ENCODE results near the gene GABRB1. TPM values are rescaled to one million over a fixed set of nuclear protein-coding genes. Genes with fewer than 3 reads are reported as not detected.

Gene GABRB1
- total and polyA plus RNA-seq, 2 of the 8 experiments (the other 6 are each of a cell fraction or from before 2014, with no cell fraction given): 0.22 to 0.38 TPM

DNA sequence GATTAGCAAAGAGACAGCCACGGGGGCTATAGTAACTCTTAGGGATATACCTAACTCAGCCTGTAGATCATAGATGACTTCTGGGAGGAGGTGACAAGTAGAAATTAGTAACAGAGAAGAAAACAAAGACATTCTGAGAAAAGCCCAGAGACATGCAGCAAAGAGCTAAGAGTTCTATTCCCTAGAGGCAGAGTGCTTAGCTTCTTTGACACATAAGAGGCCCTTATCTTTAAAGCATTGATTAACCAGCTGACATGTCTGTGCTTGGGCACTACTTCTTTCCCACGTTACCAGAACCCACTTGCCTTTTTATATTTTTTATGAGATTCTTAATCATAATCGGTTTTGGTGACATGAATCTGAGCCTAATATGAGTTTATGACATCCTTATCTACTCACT is 179.5 kb downstream of the GABRB1 start:
- H3K18ac ChIP-seq (ENCODE audit: extremely low read depth, low read length): no peak overlapping the region
- no peak overlapping the region for H2AK5ac ChIP-seq (ENCODE audit: low read depth, low read length)
- H3K4me3 ChIP-seq (ENCODE audit: extremely low read depth in 1 of 4, insufficient read depth in 2 of 4, low read depth in 3 of 4, low read length in 4 of 4): no peak overlapping the region
- no peaks in the 10 kb centered on the region for H3K79me2 ChIP-seq (ENCODE audit: control insufficient read depth in 1 of 2, insufficient read depth in 2 of 2, low read length in 2 of 2)
- H3K9me3 ChIP-seq (ENCODE audit: insufficient read depth in 2 of 2, low read depth in 1 of 2, low read length in 1 of 2): no peaks in the 10 kb centered on the region
- no peak overlapping the region for H2AFZ ChIP-seq (ENCODE audit: low read length)
- no peak overlapping the region for H3K56ac ChIP-seq (replicated peaks; ENCODE audit: insufficient read length, low read depth, low read length)
- H3K79me1 ChIP-seq (ENCODE audit: low read depth, low read length): no peaks in the 10 kb centered on the region
- H4K8ac ChIP-seq (ENCODE audit: extremely low read depth, insufficient read depth, low read length): no peak overlapping the region
- no peak overlapping the region for H2BK20ac ChIP-seq (ENCODE audit: low read length)
- ChIA-PET POLR2A (ENCODE audit: partially characterized antibody) (no interaction called here), CTCF (ENCODE audit: partially characterized antibody) (no interaction called here)
- no peak overlapping the region for H3K4ac ChIP-seq (replicated peaks; ENCODE audit: insufficient read length, low read depth, low read length)
- H3K4me2 ChIP-seq (ENCODE audit: insufficient read depth in 1 of 2, low read depth in 2 of 2, low read length in 2 of 2): no peak overlapping the region
- H4K91ac ChIP-seq (replicated peaks; ENCODE audit: insufficient read length, low read length): no peak overlapping the region
- FAIRE-seq: no peak
- H3K36me3 ChIP-seq (ENCODE audit: control insufficient read depth in 2 of 4, insufficient read depth in 4 of 4, low read length in 3 of 4): no peaks in the 10 kb centered on the region
- no peak overlapping the region for H3K27ac ChIP-seq (ENCODE audit: low read depth, low read length)
- H2BK15ac ChIP-seq (ENCODE audit: low read length): no peak overlapping the region
- no peak overlapping the region for H3K23ac ChIP-seq (ENCODE audit: insufficient read length)
- H4K5ac ChIP-seq (ENCODE audit: insufficient read length, low read depth, low read length): no peak overlapping the region
- no peaks in the 10 kb centered on the region for H4K20me1 ChIP-seq (replicated peaks in 1 of 2; ENCODE audit: control insufficient read depth in 1 of 2, insufficient read depth in 2 of 2, low read length in 2 of 2)
- H3K9ac ChIP-seq (replicated peaks in 1 of 4; ENCODE audit: extremely low read depth in 1 of 4, low read depth in 3 of 4, low read length in 3 of 4): no peak overlapping the region
- no peak overlapping the region for H3K14ac ChIP-seq (ENCODE audit: insufficient read length)
- H2BK12ac ChIP-seq (ENCODE audit: low read depth, low read length): no peak overlapping the region
- no peaks in the 10 kb centered on the region for H3K27me3 ChIP-seq (replicated peaks in 1 of 4; ENCODE audit: control insufficient read depth in 3 of 4, extremely low read depth in 1 of 4, insufficient read depth in 3 of 4, low read length in 3 of 4)
- H3K4me1 ChIP-seq (replicated peaks in 1 of 4; ENCODE audit: control insufficient read depth in 3 of 4, insufficient read depth in 4 of 4, low read length in 3 of 4): peaks cover 0 to 6% (median 0%) of the 10 kb centered on the region in 4 experiments; a peak in 2 of 7 replicates
- no peak overlapping the region for H2BK5ac ChIP-seq (ENCODE audit: low read depth, low read length)
- 88% methylated on average over 3 of the region's 3 CpGs; no CpG with 5 or more reads in 1 of the 2 experiments for WGBS, 2 experiments (ENCODE audit: extremely low coverage in 1 of 2, insufficient coverage in 1 of 2, insufficient read length in 1 of 2, insufficient replicate concordance in 2 of 2, low coverage in 1 of 2, low lambda C conversion rate in 2 of 2, missing lambda C conversion rate in 1 of 2)
- H2BK120ac ChIP-seq (replicated peaks; ENCODE audit: low read depth, low read length): no peak overlapping the region
- H3K23me2 ChIP-seq (ENCODE audit: low read depth, low read length): no peaks in the 10 kb centered on the region
- DNase-seq (ENCODE audit: low read depth in 1 of 2, low spot score in 2 of 2): no peak
- TF ChIP-seq SIN3A (conservative IDR thresholded peaks at IDR 0.05 in 1 of 2, IDR thresholded peaks at IDR 0.05 in 1 of 2; ENCODE audit: low read depth in 1 of 2, low read length in 2 of 2) (no peak), RFX5 (IDR thresholded peaks at IDR 0.05; ENCODE audit: borderline replicate concordance, low read depth, low read length) (no peak), SP1 (IDR thresholded peaks at IDR 0.05; ENCODE audit: low read depth, low read length) (no peak), TCF12 (IDR thresholded peaks at IDR 0.05; ENCODE audit: low read depth, low read length) (no peak), BCL11A (IDR thresholded peaks at IDR 0.05; ENCODE audit: low read depth in 2 of 2, low read length in 2 of 2) (no peak), CEBPB (IDR thresholded peaks at IDR 0.05; ENCODE audit: low read depth, low read length) (no peak)

All from H1 (cell line).